WTC11 (cell line): ENCODE measurements around the gene PDZD8. TPM values are rescaled to one million over a fixed set of nuclear protein-coding genes. Genes with fewer than 3 reads are reported as not detected.

ENCODE experiments used
- ATAC-seq: fragments of 200-7000 bp; cut with Tn5 transposase; 2 replicates; pipeline ENCODE4 v1.10.0; 2021; ENCODE audit warnings: mild to moderate bottlenecking, moderate library complexity
- CTCF ChIA-PET: fragments of 300-600 bp; sonication (Branson Sonifier 250); formaldehyde crosslinking; loops from one replicate; lab custom pipeline; 2021; ENCODE audit warnings: antibody characterized with exemption; lab: Charles Lee
- POLR2A ChIA-PET: fragments of 350-600 bp; sonication (Branson Sonifier 250); formaldehyde crosslinking; loops from one replicate; lab custom pipeline; 2021; ENCODE audit warnings: antibody characterized with exemption; lab: Charles Lee
- DNase-seq: peaks from one replicate; pipeline ENCODE4 v3.0.0; 2021; ENCODE audit warnings: low spot score
- H3K27ac Mint-ChIP-seq: 2 replicates; pipeline ENCODE4 v1.8.0; 2021; ENCODE audit warnings: mixed read lengths
- H3K27me3 Mint-ChIP-seq: 2 replicates; pipeline ENCODE4 v1.8.0; 2021; ENCODE audit warnings: low read depth, mild to moderate bottlenecking, moderate library complexity, mixed read lengths
- H3K36me3 Mint-ChIP-seq: 2 replicates; pipeline ENCODE4 v1.8.0; 2021; ENCODE audit warnings: mixed read lengths
- H3K4me1 Mint-ChIP-seq: 2 replicates; pipeline ENCODE4 v1.8.0; 2022; ENCODE audit warnings: mixed read lengths
- H3K4me3 Mint-ChIP-seq: 2 replicates; pipeline ENCODE4 v1.8.0; 2021; ENCODE audit warnings: mild to moderate bottlenecking, moderate library complexity, mixed read lengths
- H3K9me3 Mint-ChIP-seq: 2 replicates; pipeline ENCODE4 v1.8.0; 2021; ENCODE audit warnings: mixed read lengths
- AFF4 ChIP-seq: sonication (generic); formaldehyde crosslinking; IDR thresholded peaks from 2 replicates; pipeline ENCODE4 v1.8.1; 2023; ENCODE audit warnings: mild to moderate bottlenecking, missing genetic modification reagents, borderline replicate concordance
- ARID4B ChIP-seq: sonication (generic); formaldehyde crosslinking; IDR thresholded peaks from 2 replicates; pipeline ENCODE4 v1.8.0; 2023; ENCODE audit warnings: missing genetic modification reagents, mild to moderate bottlenecking, borderline replicate concordance
- ATF2 ChIP-seq: sonication (generic); formaldehyde crosslinking; IDR thresholded peaks from 2 replicates; pipeline ENCODE4 v1.8.1; 2022; ENCODE audit warnings: low read depth, missing genetic modification reagents, borderline replicate concordance
- CBFB ChIP-seq: sonication (generic); formaldehyde crosslinking; IDR thresholded peaks from 2 replicates; pipeline ENCODE4 v1.8.1; 2022; ENCODE audit warnings: mild to moderate bottlenecking, low read depth, missing genetic modification reagents
- FOXP4 ChIP-seq: sonication (generic); formaldehyde crosslinking; IDR thresholded peaks from 2 replicates; pipeline ENCODE4 v1.8.0; 2022; ENCODE audit warnings: mild to moderate bottlenecking, missing genetic modification reagents
- PREB ChIP-seq: sonication (generic); formaldehyde crosslinking; IDR thresholded peaks from 2 replicates; pipeline ENCODE4 v1.8.1; 2022; ENCODE audit warnings: mild to moderate bottlenecking, missing genetic modification reagents, moderate library complexity, borderline replicate concordance
- RELA ChIP-seq: sonication (generic); formaldehyde crosslinking; IDR thresholded peaks from 2 replicates; pipeline ENCODE4 v1.8.1; 2022; ENCODE audit warnings: missing genetic modification reagents, mild to moderate bottlenecking, borderline replicate concordance
- SP1 ChIP-seq: sonication (generic); formaldehyde crosslinking; conservative IDR thresholded peaks from 2 replicates; pipeline ENCODE4 v1.8.1; 2022; ENCODE audit warnings: missing genetic modification reagents
- ZBTB43 ChIP-seq: sonication (generic); formaldehyde crosslinking; IDR thresholded peaks from 2 replicates; pipeline ENCODE4 v1.8.1; 2023; ENCODE audit warnings: mild to moderate bottlenecking, missing genetic modification reagents
- ZNF281 ChIP-seq: sonication (generic); formaldehyde crosslinking; IDR thresholded peaks from 2 replicates; pipeline ENCODE4 v1.8.0; 2023; ENCODE audit warnings: mild to moderate bottlenecking, missing genetic modification reagents
- ZNF317 ChIP-seq: sonication (generic); formaldehyde crosslinking; IDR thresholded peaks from 2 replicates; pipeline ENCODE4 v1.8.1; 2023; ENCODE audit warnings: low read depth, mild to moderate bottlenecking, moderate library complexity, missing genetic modification reagents, borderline replicate concordance
- ZNF416 ChIP-seq: fragments of 250-450 bp; sonication (Bioruptor Pico); IDR thresholded peaks from 2 replicates; pipeline ENCODE4 v1.9.0; 2021; ENCODE audit warnings: mild to moderate bottlenecking, inconsistent platforms
- ZNF425 ChIP-seq: fragments of 250-450 bp; sonication (Bioruptor Pico); conservative IDR thresholded peaks from 2 replicates; pipeline ENCODE4 v1.9.0; 2021; ENCODE audit warnings: mild to moderate bottlenecking
- total RNA-seq: library from RNA; stranded (reverse); gene quantifications from 3 replicates; pipeline ENCODE4 v1.2.3, GENCODE V29; 2021

The PDZD8 gene
- total RNA-seq, 1 experiment from 2014 or later: 52.7 TPM

GRCh38 chr10:117348236-117348635 lies 27.0 kb downstream of the PDZD8 start:
- DNase-seq (no peak), ATAC-seq (no peak)
- CTCF ChIA-PET: no interaction called here
- Mint-ChIP-seq H3K4me1 (peaks cover 72% of the 10 kb centered on the region), H3K27ac (peak overlapping the region; percentile 100), H3K36me3 (peaks cover 4% of the 10 kb centered on the region; the same call in 1 of the 2 replicates), H3K27me3 (no peaks in the 10 kb centered on the region), H3K9me3 (no peaks in the 10 kb centered on the region), H3K4me3 (no peak overlapping the region)
- POLR2A ChIA-PET: no interaction called here
- TF ChIP-seq ZNF317 (CRISPR knock-in tag): no peak
- no peak for TF ChIP-seq ATF2 (CRISPR knock-in tag)
- TF ChIP-seq ZNF425 (CRISPR knock-in tag): no peak
- TF ChIP-seq CBFB (CRISPR knock-in tag): no peak
- no peak for TF ChIP-seq ZNF416 (CRISPR knock-in tag)
- no peak for TF ChIP-seq FOXP4 (CRISPR knock-in tag)
- TF ChIP-seq SP1 (CRISPR knock-in tag): no peak
- no peak for TF ChIP-seq AFF4 (CRISPR knock-in tag)
- no peak for TF ChIP-seq ZNF281
- no peak for TF ChIP-seq ZBTB43 (CRISPR knock-in tag)

GRCh38 chr10:117346574-117346973 lies 28.7 kb downstream of the PDZD8 start:
- ATAC-seq (peak; percentile 92), DNase-seq (peak; percentile 86)
- H3K9me3 Mint-ChIP-seq: no peaks in the 10 kb centered on the region
- H3K4me3 Mint-ChIP-seq: peak overlapping the region; percentile 64
- CTCF ChIA-PET: interaction anchor here (0.6 to 4.0 kb wide), 4 partner anchors 26 to 130 kb away, joined by 4 to 18 read pairs (median 6); no protein-coding TSS in a partner anchor
- POLR2A ChIA-PET: no interaction called here
- H3K27ac Mint-ChIP-seq: peak overlapping the region; percentile 100
- peaks cover 75% of the 10 kb centered on the region for H3K4me1 Mint-ChIP-seq
- H3K27me3 Mint-ChIP-seq: no peaks in the 10 kb centered on the region
- peaks cover 4% of the 10 kb centered on the region; the same call in 1 of the 2 replicates for H3K36me3 Mint-ChIP-seq
- TF ChIP-seq PREB (CRISPR knock-in tag) (no peak), ARID4B (CRISPR knock-in tag) (no peak), RELA (no peak)
